IMR-90 (cell line): Measurements from ENCODE around the gene CTRL. TPM values are rescaled to one million over a fixed set of nuclear protein-coding genes. Genes with fewer than 3 reads are reported as not detected.

Experiments
- ATAC-seq: fragments of 200-7000 bp; cut with Tn5 transposase; 2 replicates; pipeline ENCODE4 v1.9.1; 2020; ENCODE audit warnings: low read depth, mild to moderate bottlenecking, moderate library complexity
- BruUV-seq: library from RNA; stranded (reverse); fragments of 400-500 nt; replicated peaks from 2 replicates; lab custom pipeline; 2021; lab: Mats Ljungman, UMichigan
- CTCF ChIA-PET: fragments of 300-600 bp; formaldehyde crosslinking; extraction: SDS; loops from one replicate; lab custom pipeline; 2021; ENCODE audit warnings: antibody characterized with exemption; lab: Yijun Ruan, JAX
- POLR2A ChIA-PET: fragments of 300-600 bp; sonication (Branson Sonifier 250); formaldehyde crosslinking; loops from one replicate; lab custom pipeline; 2022; ENCODE audit warnings: antibody characterized with exemption; ENCODE audit not compliant: unreplicated experiment; lab: Charles Lee
- DNase-seq: peaks from one replicate; pipeline ENCODE4 v3.0.0; 2013
- H2AFZ ChIP-seq: replicated peaks from 2 replicates; pipeline ENCODE3; 2013; ENCODE audit warnings: low read length, mild to moderate bottlenecking; ENCODE audit not compliant: poor library complexity
- H2AK5ac ChIP-seq: 2 replicates; pipeline ENCODE4 v1.6.1; 2013; ENCODE audit warnings: low read depth, low read length, inconsistent platforms
- H2AK9ac ChIP-seq: replicated peaks from 2 replicates; pipeline ENCODE3; 2013; ENCODE audit warnings: mild to moderate bottlenecking, low read depth, low read length, moderate library complexity; ENCODE audit not compliant: poor library complexity
- H2BK120ac ChIP-seq: 2 replicates; pipeline ENCODE4 v1.6.1; 2013; ENCODE audit warnings: low read depth, low read length, inconsistent platforms
- H2BK15ac ChIP-seq: 3 replicates; pipeline ENCODE4 v1.6.1; 2013; ENCODE audit warnings: low read depth, low read length, inconsistent platforms
- H2BK20ac ChIP-seq: 2 replicates; pipeline ENCODE4 v1.6.1; 2013; ENCODE audit warnings: low read depth, mild to moderate bottlenecking, inconsistent platforms, low read length, moderate library complexity
- H2BK5ac ChIP-seq: 2 replicates; pipeline ENCODE4 v1.6.1; 2013; ENCODE audit warnings: mild to moderate bottlenecking, low read depth, low read length, inconsistent platforms; ENCODE audit not compliant: poor library complexity, severe bottlenecking
- H3K14ac ChIP-seq: replicated peaks from 2 replicates; pipeline ENCODE4 v1.6.1; 2013; ENCODE audit warnings: low read depth, low read length, inconsistent platforms
- H3K18ac ChIP-seq: 2 replicates; pipeline ENCODE4 v1.6.1; 2013; ENCODE audit warnings: low read depth, low read length, control low read depth
- H3K23ac ChIP-seq: 2 replicates; pipeline ENCODE4 v1.6.1; 2013; ENCODE audit warnings: low read depth, low read length, inconsistent platforms
- H3K27ac ChIP-seq: 2 replicates; pipeline ENCODE4 v1.5.1; 2013; ENCODE audit warnings: mild to moderate bottlenecking, control low read depth, low read length; ENCODE audit not compliant: insufficient read depth
- H3K27me3 ChIP-seq: 2 replicates; pipeline ENCODE4 v1.6.1; 2013; ENCODE audit warnings: low read length; ENCODE audit not compliant: control insufficient read depth, insufficient read depth
- H3K36me3 ChIP-seq: 2 replicates; pipeline ENCODE4 v1.6.1; 2013; ENCODE audit warnings: low read length, mixed read lengths; ENCODE audit not compliant: control insufficient read depth, insufficient read depth
- H3K4ac ChIP-seq: 2 replicates; pipeline ENCODE4 v1.6.1; 2013; ENCODE audit warnings: low read depth, low read length, inconsistent platforms
- H3K4me1 ChIP-seq: 2 replicates; pipeline ENCODE4 v1.6.1; 2013; ENCODE audit warnings: low read length, mixed read lengths; ENCODE audit not compliant: control insufficient read depth, insufficient read depth
- H3K4me2 ChIP-seq: 2 replicates; pipeline ENCODE4 v1.6.1; 2013; ENCODE audit warnings: low read depth, mild to moderate bottlenecking, control low read depth, low read length, moderate library complexity
- H3K4me3 ChIP-seq: 2 replicates; pipeline ENCODE4 v1.5.1; 2013; ENCODE audit warnings: low read depth, mild to moderate bottlenecking, control low read depth, low read length, moderate library complexity; ENCODE audit not compliant: insufficient read depth
- H3K56ac ChIP-seq: 2 replicates; pipeline ENCODE4 v1.6.1; 2013; ENCODE audit warnings: low read length, inconsistent platforms; ENCODE audit not compliant: insufficient read depth; ENCODE audit errors: extremely low read depth
- H3K79me1 ChIP-seq, 2 experiments: 2 replicates each; pipeline ENCODE4 v1.6.1; 2013; ENCODE audit warnings: low read length in 2 of 2, inconsistent platforms in 1 of 2, low read depth in 1 of 2
- H3K9ac ChIP-seq: 2 replicates; pipeline ENCODE4 v1.6.1; 2013; ENCODE audit warnings: low read depth, low read length, control low read depth
- H3K9me1 ChIP-seq: 2 replicates; pipeline ENCODE4 v1.6.1; 2013; ENCODE audit warnings: low read length, inconsistent platforms; ENCODE audit not compliant: insufficient read depth
- H3K9me3 ChIP-seq: 2 replicates; pipeline ENCODE4 v1.6.1; 2013; ENCODE audit warnings: low read length; ENCODE audit not compliant: control insufficient read depth, insufficient read depth
- H4K20me1 ChIP-seq: 2 replicates; pipeline ENCODE4 v1.6.1; 2013; ENCODE audit warnings: low read length, inconsistent platforms; ENCODE audit not compliant: insufficient read depth
- H4K5ac ChIP-seq: 2 replicates; pipeline ENCODE4 v1.6.1; 2013; ENCODE audit warnings: mild to moderate bottlenecking, low read depth, low read length, control low read depth
- H4K8ac ChIP-seq, 2 experiments: 2 replicates each; pipeline ENCODE4 v1.6.1; 2013; ENCODE audit warnings: low read depth in 2 of 2, low read length in 2 of 2, control low read depth in 1 of 2, inconsistent platforms in 1 of 2
- H4K91ac ChIP-seq: 2 replicates; pipeline ENCODE4 v1.6.1; 2013; ENCODE audit warnings: low read depth, low read length, inconsistent platforms; ENCODE audit not compliant: insufficient read depth
- BHLHE40 ChIP-seq: fragments of 150-350 bp; IDR thresholded peaks from 2 replicates; pipeline ENCODE4 v1.6.1; 2016; ENCODE audit warnings: mild to moderate bottlenecking, low read depth, low read length
- MAFK ChIP-seq: IDR thresholded peaks from 2 replicates; pipeline ENCODE4 v1.6.1; 2012; ENCODE audit warnings: low read depth, low read length, improper control_type of control experiment
- MXI1 ChIP-seq: IDR thresholded peaks from 2 replicates; pipeline ENCODE4 v1.6.1; 2012; ENCODE audit warnings: low read depth, mild to moderate bottlenecking, low read length, moderate library complexity, borderline replicate concordance
- POLR2A ChIP-seq: IDR thresholded peaks from 2 replicates; pipeline ENCODE4 v1.6.1; 2012; ENCODE audit warnings: mild to moderate bottlenecking, low read depth, low read length
- SMC3 ChIP-seq: fragments of 150-350 bp; IDR thresholded peaks from 2 replicates; pipeline ENCODE4 v1.6.1; 2016; ENCODE audit warnings: low read depth, mild to moderate bottlenecking, antibody characterized with exemption, low read length, moderate library complexity
- WGBS, 2 experiments: methylation state at CpG; one replicate each; pipeline versions ENCODE4 v1.1.5 to v1.1.7; 2013; ENCODE audit warnings: missing lambda C conversion rate in 2 of 2; ENCODE audit not compliant: insufficient read length in 1 of 2; ENCODE audit errors: extremely low coverage in 2 of 2; 5-methylcytosine and 5-hydroxymethylcytosine counted together
- dilution Hi-C: fragments of 300-500 bp; cut with HindIII; formaldehyde crosslinking; loops from one replicate; pipeline ENCODE4 v1.14.3; 2018; ENCODE audit warnings: low sequenced_read_pairs; ENCODE audit not compliant: unreplicated experiment
- in situ Hi-C: fragments of 300-500 bp; cut with MboI; formaldehyde crosslinking; loops from 3 replicates; pipeline ENCODE4 v1.14.3; 2019; ENCODE audit warnings: low sequenced_read_pairs, inconsistent platforms, mixed read lengths
- intact Hi-C: fragments of 100-400 bp; cut with micrococcal nuclease; formaldehyde crosslinking; loops from 2 replicates; pipeline ENCODE4 v1.10.0; 2022
- polyA plus RNA-seq, 3 experiments: library from polyadenylated mRNA; depleted of rRNA; stranded (reverse); fragments of >200 nt; gene quantifications; 2 replicates each; pipeline ENCODE4 v1.2.3, GENCODE V29; 2012; ENCODE audit warnings: low replicate concordance in 1 of 3
- total RNA-seq: library from RNA; depleted of rRNA; stranded (reverse); fragments of >200 nt; gene quantifications from 2 replicates; pipeline ENCODE4 v1.2.3, GENCODE V29; 2012
- TF ChIP-seq, protein P1 (sequence below): conservative IDR thresholded peaks from 2 replicates; pipeline ENCODE4 v1.5.1; 2012; ENCODE audit warnings: mild to moderate bottlenecking, low read depth, low read length, improper control_type of control experiment

CTRL gene
- total and polyA plus RNA-seq, 2 of the 4 experiments (the other 2 are of a cell fraction), result 0.18 to 1.1 TPM

DNA sequence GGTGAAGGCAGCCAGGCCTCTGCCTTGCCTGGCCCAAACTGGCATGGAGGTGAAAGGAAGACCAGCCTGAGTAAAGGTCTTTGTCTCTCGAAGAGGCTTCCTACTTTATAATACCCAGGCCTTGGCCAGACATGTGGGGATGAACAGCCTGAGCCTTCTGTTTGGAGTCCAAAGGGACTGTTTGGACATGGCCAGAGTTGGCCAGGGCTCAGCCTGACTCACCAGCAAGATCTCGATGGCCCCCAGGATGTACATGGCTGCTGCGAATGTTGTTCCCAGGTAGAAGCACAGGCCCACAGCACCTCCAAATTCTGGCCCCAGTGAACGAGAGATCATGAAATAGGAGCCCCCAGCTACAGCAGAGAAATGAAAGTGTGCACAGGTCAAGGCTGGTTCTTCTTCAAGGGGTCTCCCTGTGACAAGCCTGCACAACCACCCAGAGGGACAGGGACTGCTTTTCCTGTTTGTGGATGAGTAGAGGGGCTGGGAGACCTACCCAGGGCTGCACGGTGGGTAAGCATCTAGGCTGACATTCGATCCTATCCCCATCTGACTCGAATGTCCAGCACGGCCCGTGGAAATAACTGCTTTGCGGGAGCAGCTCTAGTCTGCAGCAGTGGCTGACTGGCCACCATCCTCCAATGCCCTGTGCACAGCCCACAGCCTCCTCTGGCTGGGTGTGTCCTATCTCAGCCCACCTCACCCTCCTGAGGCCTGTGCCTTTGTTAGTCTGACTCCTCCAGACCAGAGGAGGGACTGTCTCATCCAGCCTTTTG lies 22.9 kb upstream of the CTRL start (continued):
- TF ChIP-seq MAFK (no peak), POLR2A (no peak)

DNA sequence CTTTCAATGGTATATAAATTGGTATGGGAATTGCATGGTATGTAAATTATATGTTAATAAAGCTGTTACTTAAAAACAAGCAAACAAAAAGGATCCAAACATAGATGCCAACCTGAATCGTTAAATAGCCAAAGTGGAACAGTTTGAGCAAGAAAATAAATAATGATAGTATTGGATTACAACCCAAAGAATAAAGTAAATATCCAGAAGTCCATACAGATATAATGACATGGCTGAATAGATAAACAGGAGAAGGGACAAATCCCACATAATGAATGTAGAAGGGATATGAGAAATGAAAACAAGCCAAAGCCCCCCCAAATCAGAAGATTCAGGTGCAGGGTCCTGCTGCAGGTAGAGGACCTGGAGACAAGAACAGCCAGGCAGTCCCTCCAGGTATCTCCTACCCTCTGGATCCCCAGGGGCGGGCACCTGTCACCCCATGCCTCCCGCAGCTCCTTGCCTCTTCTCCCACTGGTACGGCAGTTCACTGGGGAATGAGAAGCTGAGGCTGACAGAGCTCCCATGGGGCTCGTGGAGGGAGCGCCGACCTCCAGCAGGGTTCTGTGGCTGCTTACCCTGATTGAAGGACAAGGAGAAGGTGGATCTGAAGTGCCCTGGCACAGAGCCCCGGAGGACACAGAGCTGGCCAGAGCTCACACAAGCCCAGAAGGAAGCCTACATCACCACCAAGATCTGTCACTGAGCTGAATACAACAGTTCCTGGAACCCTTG lies 22.1 kb upstream of the CTRL start:
- no peak overlapping the region for H3K4me2 ChIP-seq
- peaks cover 5% of the 10 kb centered on the region for H3K9me1 ChIP-seq
- H3K27ac ChIP-seq, result no peak overlapping the region
- H3K36me3 ChIP-seq, result peaks cover 76% of the 10 kb centered on the region
- H2BK15ac ChIP-seq, result no peak overlapping the region
- DNase-seq, result no peak
- no peak overlapping the region for H3K56ac ChIP-seq
- dilution Hi-C loops, result no loop called here
- no peak overlapping the region for H2BK120ac ChIP-seq
- H2AK9ac ChIP-seq, result no peak overlapping the region
- no peaks in the 10 kb centered on the region for H3K27me3 ChIP-seq
- no peak overlapping the region for H4K8ac ChIP-seq
- BruUV-seq, result no TSS peak
- TF ChIP-seq MXI1 (no peak), MAFK (no peak), SMC3 (no peak), BHLHE40 (no peak)
- TF ChIP-seq, protein P1, sequence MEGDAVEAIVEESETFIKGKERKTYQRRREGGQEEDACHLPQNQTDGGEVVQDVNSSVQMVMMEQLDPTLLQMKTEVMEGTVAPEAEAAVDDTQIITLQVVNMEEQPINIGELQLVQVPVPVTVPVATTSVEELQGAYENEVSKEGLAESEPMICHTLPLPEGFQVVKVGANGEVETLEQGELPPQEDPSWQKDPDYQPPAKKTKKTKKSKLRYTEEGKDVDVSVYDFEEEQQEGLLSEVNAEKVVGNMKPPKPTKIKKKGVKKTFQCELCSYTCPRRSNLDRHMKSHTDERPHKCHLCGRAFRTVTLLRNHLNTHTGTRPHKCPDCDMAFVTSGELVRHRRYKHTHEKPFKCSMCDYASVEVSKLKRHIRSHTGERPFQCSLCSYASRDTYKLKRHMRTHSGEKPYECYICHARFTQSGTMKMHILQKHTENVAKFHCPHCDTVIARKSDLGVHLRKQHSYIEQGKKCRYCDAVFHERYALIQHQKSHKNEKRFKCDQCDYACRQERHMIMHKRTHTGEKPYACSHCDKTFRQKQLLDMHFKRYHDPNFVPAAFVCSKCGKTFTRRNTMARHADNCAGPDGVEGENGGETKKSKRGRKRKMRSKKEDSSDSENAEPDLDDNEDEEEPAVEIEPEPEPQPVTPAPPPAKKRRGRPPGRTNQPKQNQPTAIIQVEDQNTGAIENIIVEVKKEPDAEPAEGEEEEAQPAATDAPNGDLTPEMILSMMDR, result no peak
- no peak for ATAC-seq
- POLR2A ChIA-PET, result interaction anchor here (0.6 kb wide), 1 partner anchor 62 kb away, joined by 3 read pairs; no protein-coding TSS in a partner anchor
- no peak overlapping the region for H2AK5ac ChIP-seq
- no peak overlapping the region for H3K23ac ChIP-seq
- CTCF ChIA-PET, result interaction anchor here (1.0 kb wide), 1 partner anchor 137 kb away, joined by 6 read pairs; no protein-coding TSS in a partner anchor
- no peak overlapping the region for H2AFZ ChIP-seq
- no peak overlapping the region for H4K91ac ChIP-seq
- no CpG with 5 or more reads among the region's 8 CpGs for WGBS, 2 experiments
- H3K4ac ChIP-seq, result no peak overlapping the region
- no peak overlapping the region for H2BK20ac ChIP-seq
- no peak overlapping the region for H3K4me3 ChIP-seq
- in situ Hi-C loops, result no loop called here
- no peak overlapping the region for H4K5ac ChIP-seq
- peaks cover 3% of the 10 kb centered on the region; the same call in 1 of the 2 replicates for H3K4me1 ChIP-seq
- no peak overlapping the region for H2BK5ac ChIP-seq
- H3K9me3 ChIP-seq, result no peaks in the 10 kb centered on the region
- intact Hi-C loops, result no loop called here
- no peak overlapping the region for H3K18ac ChIP-seq
- no peak overlapping the region for H3K14ac ChIP-seq
- no peak overlapping the region for H3K9ac ChIP-seq
- H3K79me1 ChIP-seq, result peaks cover 36 to 73% of the 10 kb centered on the region in 2 experiments
- H4K20me1 ChIP-seq, result peaks cover 50% of the 10 kb centered on the region
